B cell (primary cell): ENCODE measurements around the gene IQSEC3. TPM values are rescaled to one million over a fixed set of nuclear protein-coding genes. Genes with fewer than 3 reads are reported as not detected.

Source experiments
- ATAC-seq: fragments of 200-7000 bp; cut with Tn5 transposase; one replicate; pipeline ENCODE4 v1.10.0; 2021; ENCODE audit warnings: low read depth, mild to moderate bottlenecking, moderate number of reproducible peaks, moderate library complexity
- CTCF ChIA-PET: fragments of 350-600 bp; sonication (Branson Sonifier 250); formaldehyde crosslinking; loops from one replicate; lab custom pipeline; 2021; ENCODE audit warnings: antibody characterized with exemption, inconsistent platforms; lab: Charles Lee
- POLR2A ChIA-PET: fragments of 350-600 bp; sonication (Branson Sonifier 250); formaldehyde crosslinking; loops from one replicate; lab custom pipeline; 2021; ENCODE audit warnings: antibody characterized with exemption; lab: Charles Lee
- DNase-seq: peaks from one replicate; pipeline ENCODE4 v3.0.0; 2013
- H2AFZ ChIP-seq: 2 replicates; pipeline ENCODE4 v1.6.1; 2012; ENCODE audit warnings: mild to moderate bottlenecking, low read depth, low read length; ENCODE audit not compliant: insufficient read depth, poor library complexity, severe bottlenecking
- H3K27ac ChIP-seq, 2 donors: 1 replicate in 1 of 2; 2 replicates in 1 of 2; pipeline ENCODE4 v1.5.1; 2012 to 2013; ENCODE audit warnings: low read length in 2 of 2, mild to moderate bottlenecking in 2 of 2, moderate library complexity in 1 of 2
- H3K27me3 ChIP-seq, 4 experiments: fragments of 200-600 bp in 1 of 4; sonication (generic) in 1 of 4; replicated peaks in 1 of 4; 1 replicate in 2 of 4; 2 replicates in 2 of 4; pipeline versions ENCODE4 v1.6.1 to v1.7.0; 2013 to 2016; ENCODE audit warnings: low read length in 3 of 4, mild to moderate bottlenecking in 2 of 4, mixed read lengths in 1 of 4, moderate library complexity in 1 of 4; ENCODE audit not compliant: insufficient read depth in 4 of 4, control insufficient read depth in 3 of 4; ENCODE audit errors: control extremely low read depth in 1 of 4
- H3K36me3 ChIP-seq, 2 experiments: replicated peaks in 1 of 2; 1 replicate in 1 of 2; 2 replicates in 1 of 2; pipeline versions ENCODE4 v1.6.1 to v1.7.1; 2013; ENCODE audit warnings: low read length in 1 of 2; ENCODE audit not compliant: insufficient read depth in 2 of 2, control insufficient read depth in 1 of 2; ENCODE audit errors: control extremely low read depth in 1 of 2, extremely low read depth in 1 of 2
- H3K4me1 ChIP-seq, 2 donors: fragments of 200-600 bp in 1 of 2; sonication (generic) in 1 of 2; 1 replicate in 1 of 2; 2 replicates in 1 of 2; pipeline versions ENCODE4 v1.5.1 to v1.6.1; 2013 to 2017; ENCODE audit warnings: low read length in 2 of 2; ENCODE audit not compliant: control insufficient read depth in 2 of 2, insufficient read depth in 2 of 2
- H3K4me2 ChIP-seq: replicated peaks from 2 replicates; pipeline ENCODE3; 2012; ENCODE audit warnings: mild to moderate bottlenecking, low read depth, low read length; ENCODE audit not compliant: poor library complexity, severe bottlenecking
- H3K4me3 ChIP-seq, 5 experiments: fragments of 200-600 bp in 1 of 5; sonication (generic) in 1 of 5; 1 replicate in 3 of 5; 2 replicates in 2 of 5; pipeline versions ENCODE4 v1.5.1 to v1.7.0; 2011 to 2016; ENCODE audit warnings: low read length in 4 of 5, mild to moderate bottlenecking in 4 of 5, low read depth in 2 of 5, control low read depth in 1 of 5, moderate library complexity in 1 of 5; ENCODE audit not compliant: insufficient read depth in 1 of 5; ENCODE audit errors: control extremely low read depth in 1 of 5, extremely low read depth in 1 of 5
- H3K79me2 ChIP-seq: fragments of 200-600 bp; sonication (generic); one replicate; pipeline ENCODE4 v1.6.0; 2016; ENCODE audit warnings: low read length; ENCODE audit not compliant: control insufficient read depth, insufficient read depth
- H3K9ac ChIP-seq: fragments of 200-600 bp; sonication (generic); 2 replicates; pipeline ENCODE4 v1.6.1; 2017; ENCODE audit warnings: mild to moderate bottlenecking, low read length, moderate library complexity
- H3K9me3 ChIP-seq, 3 donors: one replicate each; pipeline versions ENCODE4 v1.6.1 to v1.7.1; 2013; ENCODE audit warnings: low read length in 2 of 3; ENCODE audit not compliant: control insufficient read depth in 2 of 3, insufficient read depth in 1 of 3; ENCODE audit errors: control extremely low read depth in 1 of 3
- H4K20me1 ChIP-seq: 2 replicates; pipeline ENCODE4 v1.6.0; 2012; ENCODE audit warnings: mild to moderate bottlenecking, low read length; ENCODE audit not compliant: insufficient read depth, control insufficient read depth, poor library complexity, severe bottlenecking
- H3K27ac Mint-ChIP-seq: one replicate; pipeline ENCODE4 v1.8.0; 2021; ENCODE audit warnings: mixed read lengths
- H3K27me3 Mint-ChIP-seq: one replicate; pipeline ENCODE4 v1.8.0; 2021; ENCODE audit warnings: mixed read lengths
- H3K4me1 Mint-ChIP-seq: one replicate; pipeline ENCODE4 v1.8.0; 2021; ENCODE audit warnings: mixed read lengths
- H3K4me3 Mint-ChIP-seq: one replicate; pipeline ENCODE4 v1.8.0; 2021; ENCODE audit warnings: mixed read lengths
- H3K9me3 Mint-ChIP-seq: one replicate; pipeline ENCODE4 v1.8.0; 2022; ENCODE audit warnings: mixed read lengths; ENCODE audit not compliant: insufficient read depth
- CTCF ChIP-seq: fragments of 200-600 bp; IDR thresholded peaks from one replicate; pipeline ENCODE4 v1.8.0; 2022; ENCODE audit warnings: antibody characterized with exemption, mild to moderate bottlenecking
- EZH2 ChIP-seq: IDR thresholded peaks from 2 replicates; pipeline ENCODE4 v1.6.1; 2012; ENCODE audit warnings: borderline replicate concordance, low read depth, mild to moderate bottlenecking, moderate library complexity, low read length; ENCODE audit not compliant: insufficient read depth, poor library complexity, severe bottlenecking
- WGBS: methylation state at CpG from one replicate; pipeline ENCODE4 v1.1.5; 2013; ENCODE audit warnings: missing lambda C conversion rate; ENCODE audit not compliant: insufficient coverage; 5-methylcytosine and 5-hydroxymethylcytosine counted together
- intact Hi-C: fragments of 100-400 bp; cut with micrococcal nuclease; formaldehyde crosslinking; loops from one replicate; pipeline ENCODE4 v1.10.0; 2022
- polyA plus RNA-seq: library from polyadenylated mRNA; depleted of rRNA; stranded (reverse); fragments of >200 nt; gene quantifications from 2 replicates; pipeline ENCODE4 v1.2.3, GENCODE V29; 2012
- total RNA-seq, 2 donors: library from RNA; stranded (reverse); fragments of 120-200 nt in 1 of 2; gene quantifications; 1 replicate in 1 of 2; 2 replicates in 1 of 2; pipeline versions ENCODE4 v1.2.3 to v1.2.4, GENCODE V29; 2013 to 2022

IQSEC3 gene
- total and polyA plus RNA-seq, 2 donors (not counting 1 experiment from before 2014, with no cell fraction given) = 0.01 to 1.8 TPM

- no peaks in the 10 kb centered on the region for H3K79me2 ChIP-seq
- POLR2A ChIA-PET = no interaction called here
- intact Hi-C loops = no loop called here
- peak overlapping the region; percentile 16 for H3K27ac Mint-ChIP-seq
- TF ChIP-seq EZH2 (no peak), CTCF (no peak)
- no peaks in the 10 kb centered on the region for H3K9me3 Mint-ChIP-seq
- H3K27ac ChIP-seq = no peak overlapping the region
- peak overlapping the region; percentile 29 for H3K4me3 Mint-ChIP-seq
- H2AFZ ChIP-seq = no peak overlapping the region
- H3K4me1 ChIP-seq = peaks cover 3 to 8% of the 10 kb centered on the region in 2 donors
- H3K4me2 ChIP-seq = peak overlapping the region; percentile 22
- peaks cover 41% of the 10 kb centered on the region for H3K27me3 Mint-ChIP-seq
- H3K36me3 ChIP-seq = no peaks in the 10 kb centered on the region
- H3K4me1 Mint-ChIP-seq = peaks cover 10% of the 10 kb centered on the region
- peaks cover 0 to 21% (median 4%) of the 10 kb centered on the region in 4 experiments for H3K27me3 ChIP-seq
- ATAC-seq = no peak
- H3K4me3 ChIP-seq = no peak overlapping the region
- WGBS = 46% methylated on average over 16 of the region's 22 CpGs
- peaks cover 0 to 5% (median 0%) of the 10 kb centered on the region in 3 donors for H3K9me3 ChIP-seq
- CTCF ChIA-PET = no interaction called here
- H4K20me1 ChIP-seq = no peaks in the 10 kb centered on the region
- no peak for DNase-seq
- H3K9ac ChIP-seq = no peak overlapping the region
Measured at GRCh38 chr12:212715-213526, 146.4 kb downstream of the IQSEC3 start.

- Histone ChIP-seq H3K79me2 (no peaks in the 10 kb centered on the region), H3K27ac (no peak overlapping the region), H3K4me3 (no peak overlapping the region), H3K9me3 (peaks cover 0 to 5% (median 0%) of the 10 kb centered on the region in 3 donors), H4K20me1 (no peaks in the 10 kb centered on the region), H3K4me2 (no peak overlapping the region), H3K27me3 (peaks cover 0 to 21% (median 4%) of the 10 kb centered on the region in 4 experiments), H3K4me1 (peaks cover 3 to 8% of the 10 kb centered on the region in 2 donors), H3K9ac (no peak overlapping the region), H2AFZ (no peak overlapping the region), H3K36me3 (no peaks in the 10 kb centered on the region)
- 46% methylated on average over 12 of the region's 12 CpGs for WGBS
- CTCF ChIA-PET = no interaction called here
- ATAC-seq (no peak), DNase-seq (no peak)
- no peak overlapping the region for H3K27ac Mint-ChIP-seq
- intact Hi-C loops = no loop called here
- H3K9me3 Mint-ChIP-seq = no peaks in the 10 kb centered on the region
- H3K27me3 Mint-ChIP-seq = peaks cover 36% of the 10 kb centered on the region
- POLR2A ChIA-PET = no interaction called here
- H3K4me3 Mint-ChIP-seq = no peak overlapping the region
- H3K4me1 Mint-ChIP-seq = peaks cover 10% of the 10 kb centered on the region
- TF ChIP-seq CTCF (no peak), EZH2 (no peak)
Measured at GRCh38 chr12:213527-213932, 147.0 kb downstream of the IQSEC3 start.
